GM12878 (cell line): Measurements from ENCODE around the gene IRGQ. TPM values are rescaled to one million over a fixed set of nuclear protein-coding genes. Genes with fewer than 3 reads are reported as not detected.

ENCODE experiments used
- ATAC-seq: fragments of 200-7000 bp; cut with Tn5 transposase; 3 replicates; pipeline ENCODE4 v1.9.1; 2020; ENCODE audit warnings: mild to moderate bottlenecking, moderate library complexity
- BruUV-seq: library from RNA; stranded (reverse); fragments of 400-500 nt; replicated peaks from 2 replicates; lab custom pipeline; 2021; lab: Mats Ljungman, UMichigan
- CTCF ChIA-PET: fragments of 300-600 bp; sonication (Branson Sonifier 250); formaldehyde crosslinking; extraction: SDS; loops from one replicate; lab custom pipeline; 2021; ENCODE audit warnings: inconsistent platforms; lab: Yijun Ruan, JAX
- POLR2A ChIA-PET: fragments of 350-600 bp; formaldehyde crosslinking; extraction: SDS; loops from one replicate; lab custom pipeline; 2021; ENCODE audit warnings: inconsistent platforms; lab: Charles Lee
- RAD21 ChIA-PET: fragments of 300-600 bp; sonication (Branson Sonifier 250); formaldehyde crosslinking; loops from one replicate; lab custom pipeline; 2023; ENCODE audit warnings: antibody characterized with exemption; ENCODE audit not compliant: unreplicated experiment; lab: Charles Lee
- SMC1A ChIA-PET: fragments of 300-600 bp; sonication (Branson Sonifier 250); formaldehyde crosslinking; loops from one replicate; lab custom pipeline; 2023; ENCODE audit not compliant: unreplicated experiment, uncharacterized antibody; lab: Charles Lee
- DNase-seq: peaks from one replicate; pipeline ENCODE4 v3.0.0-alpha.2; 2011; ENCODE audit warnings: low read depth, low spot score
- FAIRE-seq: peaks from 3 replicates; lab custom pipeline; 2011; peaks lifted over from hg19 to GRCh38; lab: Jason Lieb, UNC
- H2AFZ ChIP-seq: 2 replicates; pipeline ENCODE4 v1.6.0; 2011; ENCODE audit warnings: low read depth, low read length, control low read depth; ENCODE audit not compliant: control insufficient read depth
- H3K27ac ChIP-seq: 2 replicates; pipeline ENCODE4 v1.5.1; 2011; ENCODE audit warnings: control low read depth; ENCODE audit not compliant: control insufficient read depth, insufficient read depth
- H3K27me3 ChIP-seq, 2 experiments: replicated peaks in 1 of 2; 2 replicates each; pipeline versions ENCODE4 v1.6.0 to v1.6.1; 2011; ENCODE audit warnings: low read length in 1 of 2; ENCODE audit not compliant: control insufficient read depth in 2 of 2, insufficient read depth in 2 of 2
- H3K36me3 ChIP-seq, 2 experiments: 2 replicates each; pipeline ENCODE4 v1.5.1; 2011; ENCODE audit warnings: low read length in 1 of 2; ENCODE audit not compliant: control insufficient read depth in 2 of 2, insufficient read depth in 2 of 2
- H3K4me1 ChIP-seq: 2 replicates; pipeline ENCODE4 v1.6.1; 2011; ENCODE audit warnings: mild to moderate bottlenecking, low read length, moderate library complexity, mixed read lengths; ENCODE audit not compliant: control insufficient read depth, insufficient read depth
- H3K4me2 ChIP-seq: 2 replicates; pipeline ENCODE4 v1.6.0; 2011; ENCODE audit warnings: control low read depth; ENCODE audit not compliant: control insufficient read depth, insufficient read depth
- H3K4me3 ChIP-seq: fragments of 200-600 bp; sonication (generic); 2 replicates; pipeline ENCODE4 v1.5.1; 2016
- H3K79me2 ChIP-seq: 2 replicates; pipeline ENCODE4 v1.6.0; 2011; ENCODE audit warnings: low read length; ENCODE audit not compliant: control insufficient read depth, insufficient read depth
- H3K9ac ChIP-seq: 2 replicates; pipeline ENCODE4 v1.8.0; 2011; ENCODE audit warnings: low read length, control low read depth, mixed read lengths; ENCODE audit not compliant: control insufficient read depth, insufficient read depth
- H3K9me3 ChIP-seq: replicated peaks from 3 replicates; pipeline ENCODE4 v1.5.1; 2011; ENCODE audit warnings: mild to moderate bottlenecking, low read length; ENCODE audit not compliant: control insufficient read depth, insufficient read depth
- H4K20me1 ChIP-seq: 2 replicates; pipeline ENCODE4 v1.6.0; 2011; ENCODE audit not compliant: control insufficient read depth, insufficient read depth
- BHLHE40 ChIP-seq, 2 experiments: fragments of 450-650 bp in 1 of 2; IDR thresholded peaks; 2 replicates each; pipeline ENCODE4 v1.6.1; 2011 to 2017; ENCODE audit warnings: low read depth in 2 of 2, borderline replicate concordance in 1 of 2, improper control_type of control experiment in 1 of 2, low read length in 1 of 2, mild to moderate bottlenecking in 1 of 2
- BMI1 ChIP-seq: fragments of 450-650 bp; IDR thresholded peaks from 2 replicates; pipeline ENCODE4 v1.6.1; 2016; ENCODE audit warnings: mild to moderate bottlenecking, moderate library complexity, borderline replicate concordance
- EP300 ChIP-seq, 2 experiments: fragments of 150-350 bp in 1 of 2; IDR thresholded peaks; 2 replicates each; pipeline ENCODE4 v1.6.1; 2011 to 2012; ENCODE audit warnings: low read depth in 2 of 2, low read length in 2 of 2, borderline replicate concordance in 1 of 2, improper control_type of control experiment in 1 of 2, inconsistent platforms in 1 of 2; ENCODE audit not compliant: control insufficient read depth in 1 of 2
- NR2F1 ChIP-seq: fragments of 450-650 bp; conservative IDR thresholded peaks from 2 replicates; pipeline ENCODE4 v1.6.1; 2017; ENCODE audit warnings: mild to moderate bottlenecking
- RAD21 ChIP-seq: IDR thresholded peaks from 2 replicates; pipeline ENCODE4 v1.6.1; 2011; ENCODE audit warnings: mild to moderate bottlenecking, low read depth, low read length, moderate library complexity; ENCODE audit not compliant: insufficient read depth
- ZNF217 ChIP-seq: fragments of 450-650 bp; IDR thresholded peaks from 2 replicates; pipeline ENCODE4 v1.6.1; 2017; ENCODE audit warnings: antibody characterized with exemption, mild to moderate bottlenecking
- WGBS: methylation state at CpG from one replicate; pipeline ENCODE4 v1.1.6; 2016; ENCODE audit warnings: low lambda C conversion rate; ENCODE audit not compliant: insufficient replicate concordance, insufficient coverage; ENCODE audit errors: missing lambda C conversion rate; 5-methylcytosine and 5-hydroxymethylcytosine counted together
- in situ Hi-C: fragments of 300-500 bp; cut with MboI; formaldehyde crosslinking; loops from 9 replicates; pipeline ENCODE4 v1.14.3; 2018; ENCODE audit warnings: mixed read lengths
- intact Hi-C: fragments of 100-400 bp; cut with micrococcal nuclease; formaldehyde crosslinking; loops from one replicate; pipeline ENCODE4 v1.14.2; 2022; ENCODE audit not compliant: unreplicated experiment
- polyA plus RNA-seq, 11 experiments: library from polyadenylated mRNA; depleted of rRNA in 4 of 11; unstranded in 6 of 11; stranded (reverse) in 5 of 11; fragments of >200 nt; fragmentation: Nextera tagmentation in 4 of 11; fragmentation: Illumina TruSeq in 1 of 11; extraction: Ambion mirVana in 4 of 11; extraction: Trizol in 1 of 11; gene quantifications; 1 replicate in 1 of 11; 2 replicates in 10 of 11; pipeline versions ENCODE4 v1.2.1 to v1.2.3, GENCODE V29; 2011 to 2016; ENCODE audit warnings: inconsistent platforms in 2 of 11, missing spikeins in 2 of 11, low read depth in 1 of 11
- total RNA-seq, 4 experiments: library from RNA; depleted of rRNA in 3 of 4; stranded (reverse); fragments of >200 nt in 3 of 4; fragmentation: Illumina TruSeq in 1 of 4; extraction: Trizol in 1 of 4; gene quantifications; 2 replicates each; pipeline versions ENCODE4 v1.2.1 to v1.2.3, GENCODE V29; 2013 to 2021
- TF ChIP-seq, protein P1 (sequence below): fragments of 450-650 bp; formaldehyde crosslinking; IDR thresholded peaks from 2 replicates; pipeline ENCODE4 v1.5.0; 2022; ENCODE audit warnings: mild to moderate bottlenecking, missing genetic modification characterization
- TF ChIP-seq, protein P2 (sequence below): fragments of 150-350 bp; IDR thresholded peaks from 2 replicates; pipeline ENCODE4 v1.6.1; 2014; ENCODE audit warnings: mild to moderate bottlenecking, low read depth, low read length
- TF ChIP-seq, protein P3 (sequence below): IDR thresholded peaks from 2 replicates; pipeline ENCODE4 v1.6.1; 2011; ENCODE audit warnings: borderline replicate concordance, low read depth, mild to moderate bottlenecking, moderate library complexity, low read length; ENCODE audit not compliant: insufficient read depth, poor library complexity, severe bottlenecking

Gene IRGQ
- total and polyA plus RNA-seq, 10 of the 15 experiments (the other 5 are each of a cell fraction or from before 2014, with no cell fraction given): 3.3 to 20.8 (median 9.0) TPM

DNA sequence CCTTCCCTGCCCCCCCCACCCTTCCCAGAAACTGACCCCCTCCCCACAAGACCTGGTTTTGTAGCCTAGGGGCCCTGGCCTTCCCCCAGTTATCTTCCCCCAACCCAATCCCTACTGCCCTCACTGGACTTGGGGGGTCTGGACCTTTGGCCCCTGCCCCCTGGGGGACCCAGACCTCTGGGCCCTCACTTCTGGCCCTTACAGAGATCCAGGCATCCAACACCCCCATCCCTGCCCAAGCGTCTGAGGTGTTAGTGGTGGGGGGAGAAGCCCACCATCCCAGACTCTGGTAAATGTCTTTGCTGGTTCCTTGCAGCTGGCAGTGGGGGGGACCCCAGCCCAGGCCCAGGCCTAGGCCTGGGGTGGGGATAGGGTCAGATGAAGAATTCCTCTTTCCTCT is 27.0 kb upstream of the IRGQ start:
- WGBS: 100% methylated on average over 1 of the region's 1 CpG
- no peak for FAIRE-seq

More for the DNA sequence above, 27.0 kb upstream of the IRGQ start:
- BruUV-seq: no TSS peak
- Histone ChIP-seq H3K79me2 (peaks cover 13% of the 10 kb centered on the region), H3K9me3 (no peaks in the 10 kb centered on the region), H2AFZ (no peak overlapping the region), H3K36me3 (no peaks in the 10 kb centered on the region), H3K4me1 (peaks cover 6% of the 10 kb centered on the region; the same call in 1 of the 2 replicates), H3K4me2 (no peak overlapping the region), H3K9ac (no peak overlapping the region), H3K27me3 (no peaks in the 10 kb centered on the region), H4K20me1 (no peaks in the 10 kb centered on the region), H3K4me3 (no peak overlapping the region), H3K27ac (no peak overlapping the region)
- ChIA-PET CTCF (interaction anchor here (0.5 to 1.5 kb wide), 2 partner anchors 43 to 46 kb away, joined by 3 read pairs; no protein-coding TSS in a partner anchor), POLR2A (interaction anchor here (0.6 kb wide), 1 partner anchor 9 kb away, joined by 4 read pairs; no protein-coding TSS in a partner anchor), RAD21 (no interaction called here), SMC1A (no interaction called here)
- ATAC-seq (no peak), DNase-seq (no peak)
- in situ Hi-C loops: no loop called here
- TF ChIP-seq, protein P1, sequence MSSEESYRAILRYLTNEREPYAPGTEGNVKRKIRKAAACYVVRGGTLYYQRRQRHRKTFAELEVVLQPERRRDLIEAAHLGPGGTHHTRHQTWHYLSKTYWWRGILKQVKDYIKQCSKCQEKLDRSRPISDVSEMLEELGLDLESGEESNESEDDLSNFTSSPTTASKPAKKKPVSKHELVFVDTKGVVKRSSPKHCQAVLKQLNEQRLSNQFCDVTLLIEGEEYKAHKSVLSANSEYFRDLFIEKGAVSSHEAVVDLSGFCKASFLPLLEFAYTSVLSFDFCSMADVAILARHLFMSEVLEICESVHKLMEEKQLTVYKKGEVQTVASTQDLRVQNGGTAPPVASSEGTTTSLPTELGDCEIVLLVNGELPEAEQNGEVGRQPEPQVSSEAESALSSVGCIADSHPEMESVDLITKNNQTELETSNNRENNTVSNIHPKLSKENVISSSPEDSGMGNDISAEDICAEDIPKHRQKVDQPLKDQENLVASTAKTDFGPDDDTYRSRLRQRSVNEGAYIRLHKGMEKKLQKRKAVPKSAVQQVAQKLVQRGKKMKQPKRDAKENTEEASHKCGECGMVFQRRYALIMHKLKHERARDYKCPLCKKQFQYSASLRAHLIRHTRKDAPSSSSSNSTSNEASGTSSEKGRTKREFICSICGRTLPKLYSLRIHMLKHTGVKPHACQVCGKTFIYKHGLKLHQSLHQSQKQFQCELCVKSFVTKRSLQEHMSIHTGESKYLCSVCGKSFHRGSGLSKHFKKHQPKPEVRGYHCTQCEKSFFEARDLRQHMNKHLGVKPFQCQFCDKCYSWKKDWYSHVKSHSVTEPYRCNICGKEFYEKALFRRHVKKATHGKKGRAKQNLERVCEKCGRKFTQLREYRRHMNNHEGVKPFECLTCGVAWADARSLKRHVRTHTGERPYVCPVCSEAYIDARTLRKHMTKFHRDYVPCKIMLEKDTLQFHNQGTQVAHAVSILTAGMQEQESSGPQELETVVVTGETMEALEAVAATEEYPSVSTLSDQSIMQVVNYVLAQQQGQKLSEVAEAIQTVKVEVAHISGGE (CRISPR knock-in tag): no peak
- TF ChIP-seq BMI1 (no peak), EP300 (IDR thresholded peaks at IDR 0.05; ENCODE audit: borderline replicate concordance in 1 of 2, control insufficient read depth in 1 of 2, low read depth in 2 of 2, low read length in 2 of 2) (no peak), ZNF217 (no peak), RAD21 (no peak), BHLHE40 (IDR thresholded peaks at IDR 0.05; ENCODE audit: borderline replicate concordance in 1 of 2, low read depth in 2 of 2, low read length in 1 of 2) (no peak), NR2F1 (no peak)
- TF ChIP-seq, protein P2, sequence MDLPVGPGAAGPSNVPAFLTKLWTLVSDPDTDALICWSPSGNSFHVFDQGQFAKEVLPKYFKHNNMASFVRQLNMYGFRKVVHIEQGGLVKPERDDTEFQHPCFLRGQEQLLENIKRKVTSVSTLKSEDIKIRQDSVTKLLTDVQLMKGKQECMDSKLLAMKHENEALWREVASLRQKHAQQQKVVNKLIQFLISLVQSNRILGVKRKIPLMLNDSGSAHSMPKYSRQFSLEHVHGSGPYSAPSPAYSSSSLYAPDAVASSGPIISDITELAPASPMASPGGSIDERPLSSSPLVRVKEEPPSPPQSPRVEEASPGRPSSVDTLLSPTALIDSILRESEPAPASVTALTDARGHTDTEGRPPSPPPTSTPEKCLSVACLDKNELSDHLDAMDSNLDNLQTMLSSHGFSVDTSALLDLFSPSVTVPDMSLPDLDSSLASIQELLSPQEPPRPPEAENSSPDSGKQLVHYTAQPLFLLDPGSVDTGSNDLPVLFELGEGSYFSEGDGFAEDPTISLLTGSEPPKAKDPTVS: no peak
- TF ChIP-seq, protein P3, sequence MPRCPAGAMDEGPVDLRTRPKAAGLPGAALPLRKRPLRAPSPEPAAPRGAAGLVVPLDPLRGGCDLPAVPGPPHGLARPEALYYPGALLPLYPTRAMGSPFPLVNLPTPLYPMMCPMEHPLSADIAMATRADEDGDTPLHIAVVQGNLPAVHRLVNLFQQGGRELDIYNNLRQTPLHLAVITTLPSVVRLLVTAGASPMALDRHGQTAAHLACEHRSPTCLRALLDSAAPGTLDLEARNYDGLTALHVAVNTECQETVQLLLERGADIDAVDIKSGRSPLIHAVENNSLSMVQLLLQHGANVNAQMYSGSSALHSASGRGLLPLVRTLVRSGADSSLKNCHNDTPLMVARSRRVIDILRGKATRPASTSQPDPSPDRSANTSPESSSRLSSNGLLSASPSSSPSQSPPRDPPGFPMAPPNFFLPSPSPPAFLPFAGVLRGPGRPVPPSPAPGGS: no peak
- intact Hi-C loops: no loop called here
